Omental fat pad (tissue), 4 donors: ENCODE results near the gene STK33. TPM values are rescaled to one million over a fixed set of nuclear protein-coding genes. Genes with fewer than 3 reads are reported as not detected.

Experiments
- ATAC-seq: fragments of 150-250 bp; one replicate; pipeline ENCODE4 v1.9.1; 2016; ENCODE audit warnings: mild to moderate bottlenecking, moderate library complexity; ENCODE audit not compliant: low FRiP score
- DNase-seq: peaks from one replicate; pipeline ENCODE4 v3.0.0-alpha.2; 2019; ENCODE audit warnings: low spot score
- CTCF ChIP-seq, 3 donors: fragments of 450-650 bp; IDR thresholded peaks; one replicate each; pipeline ENCODE4 v1.5.1; 2016 to 2017; ENCODE audit warnings: antibody characterized with exemption in 3 of 3, mild to moderate bottlenecking in 3 of 3, moderate library complexity in 2 of 3
- total RNA-seq, 4 donors: library from RNA; depleted of rRNA; stranded (reverse); fragments of >200 nt; gene quantifications; one replicate each; pipeline ENCODE4 v1.1.0, GENCODE V29; 2016

Gene STK33
- total RNA-seq, 4 donors from 2014 or later = 0.96 to 3.2 (median 1.9) TPM

GRCh38 chr11:8361206-8361605, 232.8 kb downstream of the STK33 start:
- ATAC-seq (no peak), DNase-seq (no peak)

GRCh38 chr11:8360086-8360828, 233.8 kb downstream of the STK33 start:
- no peak for ATAC-seq
- no peak for TF ChIP-seq CTCF (IDR thresholded peaks at IDR 0.05)

More at GRCh38 chr11:8361206-8361605, 232.8 kb downstream of the STK33 start:
- no peak for TF ChIP-seq CTCF (IDR thresholded peaks at IDR 0.05)

GRCh38 chr11:8359521-8359920, 234.5 kb downstream of the STK33 start:
- no peak for TF ChIP-seq CTCF (IDR thresholded peaks at IDR 0.05)
- ATAC-seq (no peak), DNase-seq (no peak)

More at GRCh38 chr11:8360086-8360828, 233.8 kb downstream of the STK33 start:
- no peak for DNase-seq

- DNase-seq (no peak), ATAC-seq (no peak)
- no peak for TF ChIP-seq CTCF (IDR thresholded peaks at IDR 0.05)
Observed at GRCh38 chr11:8357891-8358566, 236.0 kb downstream of the STK33 start.

- DNase-seq (no peak), ATAC-seq (no peak)
- TF ChIP-seq CTCF (IDR thresholded peaks at IDR 0.05) = no peak
Observed at GRCh38 chr11:8357505-8357888, 236.5 kb downstream of the STK33 start.

GRCh38 chr11:8356721-8357504, 237.1 kb downstream of the STK33 start:
- peak; percentile 35 for DNase-seq
- peak; percentile 42 for ATAC-seq
- TF ChIP-seq CTCF (IDR thresholded peaks at IDR 0.05) = no peak
